BJ (cell line): ENCODE data around the gene TBC1D22B. TPM values are rescaled to one million over a fixed set of nuclear protein-coding genes. Genes with fewer than 3 reads are reported as not detected.

Experiments used
- CTCF ChIA-PET: fragments of 350-600 bp; formaldehyde crosslinking; extraction: SDS; loops from one replicate; lab custom pipeline; 2021; ENCODE audit warnings: antibody characterized with exemption, inconsistent platforms; lab: Yijun Ruan, JAX
- POLR2A ChIA-PET: fragments of 300-600 bp; sonication (Branson Sonifier 250); formaldehyde crosslinking; extraction: SDS; loops from one replicate; lab custom pipeline; 2021; ENCODE audit warnings: antibody characterized with exemption; lab: Charles Lee
- DNase-seq: peaks from one replicate; pipeline ENCODE4 v3.0.0-alpha.2; 2011; ENCODE audit warnings: low read depth
- H3K27me3 ChIP-seq: 2 replicates; pipeline ENCODE4 v1.6.0; 2011; ENCODE audit warnings: low read length; ENCODE audit not compliant: control insufficient read depth, insufficient read depth
- H3K36me3 ChIP-seq: 2 replicates; pipeline ENCODE4 v1.5.1; 2011; ENCODE audit warnings: low read length; ENCODE audit not compliant: control insufficient read depth, insufficient read depth
- H3K4me3 ChIP-seq: 2 replicates; pipeline ENCODE4 v1.5.1; 2011; ENCODE audit warnings: low read depth, mild to moderate bottlenecking, control low read depth, low read length
- CTCF ChIP-seq: IDR thresholded peaks from 2 replicates; pipeline ENCODE4 v1.5.1; 2011; ENCODE audit warnings: low read depth, mild to moderate bottlenecking, control low read depth, inconsistent platforms, low read length, moderate library complexity; ENCODE audit not compliant: insufficient read depth
- polyA plus RNA-seq: library from polyadenylated mRNA; depleted of rRNA; stranded (reverse); fragments of >200 nt; gene quantifications from 2 replicates; pipeline ENCODE4 v1.2.3, GENCODE V29; 2011; rRNA removed
- small RNA-seq: library from RNA; depleted of rRNA; stranded (forward); fragments of <200 nt; gene quantifications from one replicate; pipeline ENCODE3, GENCODE V24; 2012; ENCODE audit warnings: low replicate concordance, low read depth; ENCODE audit not compliant: insufficient read length

Gene TBC1D22B
- polyA plus RNA-seq, 1 experiment: 5.5 TPM

- ChIA-PET CTCF (interaction anchor here (0.7 to 2.6 kb wide), 3 partner anchors 48 to 1755 kb away, joined by 3 to 7 read pairs (median 3); no protein-coding TSS in a partner anchor), POLR2A (no interaction called here)
- TF ChIP-seq CTCF: no peak
- Histone ChIP-seq H3K4me3 (no peak overlapping the region), H3K27me3 (no peaks in the 10 kb centered on the region), H3K36me3 (peaks cover 8% of the 10 kb centered on the region)
- DNase-seq: no peak
Observed at GRCh38 chr6:37373822-37374471, 116.4 kb downstream of the TBC1D22B start.

- Histone ChIP-seq H3K36me3 (peaks cover 5% of the 10 kb centered on the region), H3K4me3 (no peak overlapping the region), H3K27me3 (no peaks in the 10 kb centered on the region)
- TF ChIP-seq CTCF: no peak
- CTCF ChIA-PET: no interaction called here
- POLR2A ChIA-PET: no interaction called here
- no peak for DNase-seq
Observed at GRCh38 chr6:37375376-37375775, 117.8 kb downstream of the TBC1D22B start.

GRCh38 chr6:37376078-37376743, 118.6 kb downstream of the TBC1D22B start:
- Histone ChIP-seq H3K4me3 (no peak overlapping the region), H3K27me3 (no peaks in the 10 kb centered on the region), H3K36me3 (peaks cover 6% of the 10 kb centered on the region)
- ChIA-PET POLR2A (no interaction called here), CTCF (interaction anchor here (2.4 kb wide), 1 partner anchor 10 kb away, joined by 4 read pairs; no protein-coding TSS in a partner anchor)
- TF ChIP-seq CTCF: no peak
- DNase-seq: no peak

- CTCF ChIA-PET: interaction anchor here (0.8 to 2.0 kb wide), 2 partner anchors 9 to 311 kb away, joined by 3 to 12 read pairs; no protein-coding TSS in a partner anchor
- Histone ChIP-seq H3K27me3 (no peaks in the 10 kb centered on the region), H3K36me3 (peaks cover 8% of the 10 kb centered on the region), H3K4me3 (no peak overlapping the region)
- TF ChIP-seq CTCF: peak; percentile 53
- POLR2A ChIA-PET: no interaction called here
- DNase-seq: peak; percentile 4
Observed at GRCh38 chr6:37381579-37381978, 124.0 kb downstream of the TBC1D22B start.

Small RNAs within 50 kb of the gene (small RNA-seq; reads per million reads assigned to genes)
- not detected for gene AL096712.1
- gene RN7SL273P: not detected

Other genes starting within 250 kb of the TBC1D22B start
- 13.9 and 20.7 TPM in 2 replicates for gene PIM1, start 87.6 kb upstream of the TBC1D22B start, polyA plus RNA-seq
- gene TMEM217, start 372 bp downstream of the TBC1D22B start, polyA plus RNA-seq: 2.3 and 3.1 TPM in 2 replicates
- gene RNF8, start 96.2 kb downstream of the TBC1D22B start, polyA plus RNA-seq: 13.3 and 18.3 TPM in 2 replicates
- gene CMTR1, start 175.4 kb downstream of the TBC1D22B start, polyA plus RNA-seq: 25.2 and 25.4 TPM in 2 replicates
- gene CCDC167, start 242.1 kb downstream of the TBC1D22B start, polyA plus RNA-seq: 31.8 and 34.4 TPM in 2 replicates